Activated CD4-positive, alpha-beta memory T cell treated with anti-CD3 and anti-CD28 coated beads, Interleukin-2, amount 10 ng/mL, durations not matched to agents 7 days and 5 days (primary cell): ENCODE measurements around the gene MAGEB6. TPM values are rescaled to one million over a fixed set of nuclear protein-coding genes. Genes with fewer than 3 reads are reported as not detected.
"Not testable (repeated sequence)": the region's sequence is repeated elsewhere in the genome, so short reads cannot be mapped to it uniquely, and the experiment has no call there.

Experiments used
- CTCF ChIA-PET: fragments of 350-600 bp; sonication (Branson Sonifier 250); formaldehyde crosslinking; loops from one replicate; lab custom pipeline; 2021; ENCODE audit warnings: antibody characterized with exemption, inconsistent platforms; lab: Charles Lee
- POLR2A ChIA-PET: fragments of 350-600 bp; sonication (Branson Sonifier 250); formaldehyde crosslinking; loops from one replicate; lab custom pipeline; 2021; ENCODE audit warnings: antibody characterized with exemption; lab: Charles Lee
- DNase-seq: peaks from one replicate; pipeline ENCODE4 v3.0.0-alpha.2; 2020
- H3K27ac Mint-ChIP-seq: one replicate; pipeline ENCODE4 v1.8.0; 2021; ENCODE audit warnings: mild to moderate bottlenecking, mixed read lengths
- H3K27me3 Mint-ChIP-seq: one replicate; pipeline ENCODE4 v1.8.0; 2021; ENCODE audit warnings: mixed read lengths
- H3K36me3 Mint-ChIP-seq: one replicate; pipeline ENCODE4 v1.8.0; 2021; ENCODE audit warnings: low read depth, mixed read lengths
- H3K4me1 Mint-ChIP-seq: one replicate; pipeline ENCODE4 v1.8.0; 2021; ENCODE audit warnings: mixed read lengths
- H3K4me3 Mint-ChIP-seq: one replicate; pipeline ENCODE4 v1.8.0; 2021; ENCODE audit warnings: mild to moderate bottlenecking, mixed read lengths
- H3K9me3 Mint-ChIP-seq: one replicate; pipeline ENCODE4 v1.8.0; 2021; ENCODE audit warnings: mixed read lengths
- total RNA-seq, 2 experiments: library from RNA; stranded (reverse); gene quantifications; one replicate each; pipeline ENCODE4 v1.2.3, GENCODE V29; 2021

MAGEB6 gene, protein sequence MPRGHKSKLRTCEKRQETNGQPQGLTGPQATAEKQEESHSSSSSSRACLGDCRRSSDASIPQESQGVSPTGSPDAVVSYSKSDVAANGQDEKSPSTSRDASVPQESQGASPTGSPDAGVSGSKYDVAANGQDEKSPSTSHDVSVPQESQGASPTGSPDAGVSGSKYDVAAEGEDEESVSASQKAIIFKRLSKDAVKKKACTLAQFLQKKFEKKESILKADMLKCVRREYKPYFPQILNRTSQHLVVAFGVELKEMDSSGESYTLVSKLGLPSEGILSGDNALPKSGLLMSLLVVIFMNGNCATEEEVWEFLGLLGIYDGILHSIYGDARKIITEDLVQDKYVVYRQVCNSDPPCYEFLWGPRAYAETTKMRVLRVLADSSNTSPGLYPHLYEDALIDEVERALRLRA
- not detected for total RNA-seq

DNA sequence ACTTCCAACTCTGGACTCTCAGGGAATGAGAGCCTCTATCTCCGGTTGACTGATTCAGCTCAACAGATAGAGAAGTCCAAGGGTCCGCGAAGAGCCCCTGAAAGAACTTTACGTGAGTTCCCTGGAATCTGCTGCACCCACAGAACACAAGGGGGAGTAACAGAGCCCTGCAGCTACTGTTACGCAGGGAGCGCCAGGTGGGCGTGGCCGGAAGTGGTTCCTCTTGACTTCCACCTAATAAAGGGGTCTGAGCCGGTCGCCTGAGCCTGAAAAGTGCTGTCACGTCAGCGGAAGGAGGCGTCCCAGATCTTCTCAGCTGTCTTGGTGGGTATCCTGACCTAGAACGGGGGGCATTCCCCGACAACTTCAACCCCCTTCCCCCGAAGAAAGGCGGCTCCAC is at the start of gene MAGEB6:
Gene MAGEB6 (plus strand): TSS at position 237 of the 400 bp plus-strand sequence. CDS start 1,407 bp downstream, outside the sequence.
- Mint-ChIP-seq H3K4me1 (no peaks in the 10 kb centered on the region), H3K36me3 (no peaks in the 10 kb centered on the region), H3K27me3 (no peaks in the 10 kb centered on the region), H3K9me3 (peaks cover 2% of the 10 kb centered on the region), H3K27ac (no peak within 1 kb of the TSS), H3K4me3 (no peak within 1 kb of the TSS)
- DNase-seq, result no peak
- CTCF ChIA-PET, result no interaction called here
- POLR2A ChIA-PET, result no interaction called here

DNA sequence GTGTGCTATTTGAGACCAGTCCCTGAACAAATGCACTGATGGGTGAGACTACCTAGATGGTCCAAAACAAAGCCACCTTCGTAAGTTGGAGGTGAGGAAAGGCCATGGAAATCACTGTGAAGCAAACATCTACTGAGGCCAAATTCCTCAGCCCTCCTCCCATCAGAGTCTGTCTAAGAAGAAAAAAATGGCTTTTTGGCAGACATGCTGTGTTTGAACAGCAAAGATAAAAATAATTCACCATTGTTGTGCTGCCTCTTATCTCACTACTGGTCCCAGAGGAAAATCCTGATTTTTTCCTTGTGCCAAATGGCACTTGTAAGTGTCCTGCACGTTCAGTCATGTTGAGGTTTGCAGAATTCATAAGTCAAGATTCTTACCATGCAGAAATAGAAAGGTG is 46.2 kb upstream of the MAGEB6 start:
- no peaks in the 10 kb centered on the region for H3K27me3 Mint-ChIP-seq
- no peaks in the 10 kb centered on the region for H3K9me3 Mint-ChIP-seq
- H3K36me3 Mint-ChIP-seq, result no peaks in the 10 kb centered on the region
- H3K4me3 Mint-ChIP-seq, result no peak overlapping the region
- CTCF ChIA-PET, result no interaction called here
- H3K4me1 Mint-ChIP-seq, result no peaks in the 10 kb centered on the region
- POLR2A ChIA-PET, result no interaction called here
- H3K27ac Mint-ChIP-seq, result no peak overlapping the region
- DNase-seq, result no peak

DNA sequence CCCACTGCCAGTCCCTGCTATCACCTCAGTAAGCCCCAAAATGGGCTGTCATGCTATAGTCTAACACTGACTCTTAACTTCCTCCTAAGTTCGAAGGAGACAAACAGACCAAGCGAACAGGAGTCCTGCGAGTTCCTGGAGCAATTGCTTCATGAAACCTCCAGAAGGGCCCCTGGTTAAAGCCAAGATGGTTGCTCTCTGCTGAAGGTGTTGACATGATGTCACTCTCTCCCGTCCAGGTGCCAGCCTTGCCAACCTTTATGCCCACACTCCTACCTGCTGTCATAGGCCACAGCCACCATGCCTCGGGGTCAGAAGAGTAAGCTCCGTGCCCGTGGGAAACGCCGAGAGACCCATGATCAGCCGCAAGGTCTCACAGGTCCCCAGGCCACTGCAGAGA is 31.9 kb upstream of the MAGEB6 start, which contains the start of gene MAGEB6B:
Gene MAGEB6B (plus strand): TSS at position 301 of the 400 bp plus-strand sequence. CDS start 0 bp downstream, at position 301.
- Mint-ChIP-seq H3K9me3 (no peaks in the 10 kb centered on the region), H3K4me1 (no peaks in the 10 kb centered on the region), H3K36me3 (no peaks in the 10 kb centered on the region), H3K4me3 (no peak within 1 kb of the TSS), H3K27me3 (no peaks in the 10 kb centered on the region), H3K27ac (no peak within 1 kb of the TSS)
- POLR2A ChIA-PET, result no interaction called here
- CTCF ChIA-PET, result no interaction called here
- DNase-seq, result no peak

DNA sequence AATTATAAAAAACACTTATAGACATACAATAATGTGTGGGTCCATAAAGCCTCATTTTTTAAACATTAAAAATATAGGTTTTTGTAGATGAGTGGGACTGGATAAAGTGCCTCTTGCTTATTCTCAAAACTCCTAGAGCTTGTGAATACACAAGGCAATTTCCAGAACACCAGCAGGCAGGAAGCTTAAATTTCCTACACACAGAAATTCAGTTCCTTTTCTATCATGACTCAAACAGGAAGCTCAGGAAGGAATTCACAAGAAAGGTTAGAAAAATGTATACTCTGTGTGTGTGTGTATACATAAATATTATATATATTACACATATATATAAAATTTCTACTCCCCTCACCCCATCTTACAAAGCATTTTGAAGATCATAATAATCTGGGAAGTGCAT is 11.3 kb downstream of the MAGEB6 start:
- no peaks in the 10 kb centered on the region for H3K36me3 Mint-ChIP-seq
- H3K9me3 Mint-ChIP-seq, result peaks cover 2% of the 10 kb centered on the region
- ChIA-PET CTCF (no interaction called here), POLR2A (no interaction called here)
- DNase-seq, result no peak
- no peak overlapping the region for H3K4me3 Mint-ChIP-seq
- H3K4me1 Mint-ChIP-seq, result no peaks in the 10 kb centered on the region
- H3K27ac Mint-ChIP-seq, result no peak overlapping the region
- no peaks in the 10 kb centered on the region for H3K27me3 Mint-ChIP-seq

DNA sequence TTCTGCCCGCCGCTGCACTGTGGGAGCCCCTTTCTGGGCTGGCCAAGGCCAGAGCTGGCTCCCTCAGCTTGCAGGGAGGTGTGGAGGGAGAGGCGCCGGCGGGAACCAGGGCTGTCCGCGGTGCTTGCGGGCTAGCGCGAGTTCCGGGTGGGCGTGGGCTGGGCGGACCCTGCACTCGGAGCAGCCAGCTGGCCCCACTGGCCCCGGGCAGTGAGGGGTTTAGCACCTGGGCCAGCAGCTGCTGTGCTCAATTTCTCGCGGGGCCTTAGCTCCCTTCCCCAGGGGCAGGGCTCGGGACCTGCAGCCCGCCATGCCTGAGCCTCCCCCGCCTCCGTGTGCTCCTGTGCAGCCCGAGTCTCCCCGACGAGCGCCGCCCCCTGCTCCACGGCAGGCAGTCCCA is 12.5 kb downstream of the MAGEB6 start:
- H3K4me3 Mint-ChIP-seq, H3K9me3 Mint-ChIP-seq, H3K27ac Mint-ChIP-seq, H3K4me1 Mint-ChIP-seq, POLR2A ChIA-PET, H3K36me3 Mint-ChIP-seq, H3K27me3 Mint-ChIP-seq, CTCF ChIA-PET, DNase-seq: not testable (repeated sequence)

DNA sequence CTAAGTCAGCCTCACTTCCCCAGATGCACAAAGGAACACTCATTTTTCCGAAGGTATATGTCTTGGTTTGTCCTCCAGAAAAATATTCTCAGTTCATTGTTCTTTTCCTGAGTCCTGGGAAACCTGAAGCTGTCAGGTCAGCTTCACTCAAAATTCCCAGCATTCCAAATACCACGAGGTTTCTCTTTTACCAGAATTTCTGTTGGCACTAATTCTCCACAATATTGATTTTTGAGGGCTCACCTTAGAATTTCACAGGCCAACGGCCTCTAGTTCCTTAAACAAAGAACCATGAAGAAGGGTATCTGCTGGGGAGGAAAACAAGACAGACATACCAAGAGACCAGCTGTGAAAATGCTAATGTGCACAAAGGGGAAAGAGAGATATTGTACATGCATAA is 15.8 kb downstream of the MAGEB6 start:
- no peak for DNase-seq
- no peaks in the 10 kb centered on the region for H3K9me3 Mint-ChIP-seq
- no peak overlapping the region for H3K27ac Mint-ChIP-seq
- POLR2A ChIA-PET, result no interaction called here
- no peaks in the 10 kb centered on the region for H3K4me1 Mint-ChIP-seq
- no peaks in the 10 kb centered on the region for H3K27me3 Mint-ChIP-seq
- H3K36me3 Mint-ChIP-seq, result no peaks in the 10 kb centered on the region
- H3K4me3 Mint-ChIP-seq, result no peak overlapping the region
- CTCF ChIA-PET, result no interaction called here

DNA sequence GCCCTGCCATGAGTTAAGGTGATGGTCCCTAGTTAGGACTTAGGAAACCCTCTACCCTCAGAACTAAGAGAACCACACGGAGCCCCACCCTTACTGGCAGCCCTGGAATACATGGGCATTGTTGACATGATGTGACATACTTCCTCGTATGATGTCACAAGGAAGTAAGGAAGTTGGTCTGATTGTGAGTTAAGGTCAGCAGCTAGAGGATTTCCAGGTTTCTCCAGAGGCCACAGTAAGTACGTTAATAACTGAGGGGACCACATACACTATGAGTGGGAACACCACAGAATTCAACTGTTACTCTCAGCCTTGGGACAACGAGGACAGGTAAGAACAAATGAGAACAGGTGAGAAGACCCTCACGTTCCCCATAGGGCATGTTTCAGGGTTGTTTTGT is 23.6 kb downstream of the MAGEB6 start, which contains the start of gene MAGEB5:
Gene MAGEB5 (plus strand): TSS at position 301 of the 400 bp plus-strand sequence. CDS start 1,133 bp downstream, outside the sequence.
- DNase-seq, result no peak
- Mint-ChIP-seq H3K4me3 (no peak within 1 kb of the TSS), H3K9me3 (peaks cover 6% of the 10 kb centered on the region), H3K27me3 (no peaks in the 10 kb centered on the region), H3K4me1 (no peaks in the 10 kb centered on the region), H3K27ac (no peak within 1 kb of the TSS), H3K36me3 (no peaks in the 10 kb centered on the region)
- ChIA-PET CTCF (no interaction called here), POLR2A (no interaction called here)

DNA sequence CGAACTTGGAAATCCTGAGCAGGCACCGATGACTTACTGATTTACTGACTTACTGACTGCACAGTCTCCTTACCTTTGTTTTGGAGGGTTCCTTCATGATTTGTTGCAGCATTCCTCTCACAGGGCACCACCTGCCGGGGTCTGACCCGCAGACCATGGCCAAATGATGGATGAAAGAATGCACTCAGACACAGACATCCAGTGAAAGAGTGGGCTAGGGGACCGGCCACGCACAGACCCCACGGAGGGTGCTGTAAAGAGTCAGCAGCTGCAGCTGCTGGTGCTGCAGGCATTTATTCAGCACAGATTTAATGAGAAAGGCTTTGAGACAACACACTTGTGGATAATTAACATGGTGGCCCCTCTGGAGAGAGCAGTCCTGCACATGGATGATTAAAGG is 27.1 kb downstream of the MAGEB6 start:
- ChIA-PET POLR2A (no interaction called here), CTCF (no interaction called here)
- Mint-ChIP-seq H3K27ac (no peak overlapping the region), H3K27me3 (no peaks in the 10 kb centered on the region), H3K36me3 (no peaks in the 10 kb centered on the region), H3K9me3 (peaks cover 4% of the 10 kb centered on the region), H3K4me3 (no peak overlapping the region), H3K4me1 (no peaks in the 10 kb centered on the region)
- no peak for DNase-seq

DNA sequence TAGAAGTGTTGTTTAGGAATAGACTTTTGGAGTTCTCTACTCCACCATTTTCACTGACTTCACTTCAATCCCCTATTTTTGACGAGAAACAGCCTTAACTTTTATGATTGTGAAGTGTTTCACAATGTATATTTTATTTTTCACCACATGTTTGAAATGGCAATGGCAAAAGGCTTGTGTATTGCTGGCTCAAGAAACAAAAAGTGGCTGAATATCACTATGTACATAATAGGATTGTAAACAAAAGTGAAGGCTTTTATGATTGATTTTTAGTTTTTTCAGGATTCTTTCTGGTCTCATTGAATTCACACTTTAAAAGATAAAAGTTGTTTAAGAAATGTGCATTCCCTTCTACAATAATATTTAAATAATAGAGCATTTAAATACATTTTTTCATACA is 41.9 kb downstream of the MAGEB6 start:
- no peaks in the 10 kb centered on the region for H3K27me3 Mint-ChIP-seq
- H3K36me3 Mint-ChIP-seq, result no peaks in the 10 kb centered on the region
- H3K4me1 Mint-ChIP-seq, result no peaks in the 10 kb centered on the region
- peaks cover 6% of the 10 kb centered on the region for H3K9me3 Mint-ChIP-seq
- H3K4me3 Mint-ChIP-seq, result no peak overlapping the region
- ChIA-PET POLR2A (no interaction called here), CTCF (no interaction called here)
- no peak overlapping the region for H3K27ac Mint-ChIP-seq
- no peak for DNase-seq

Other genes with a start within 250 kb of the MAGEB6 start
- not detected for gene MAGEB18, start 54.1 kb upstream of the MAGEB6 start, total RNA-seq
- gene MAGEB6B, start 31.8 kb upstream of the MAGEB6 start, total RNA-seq, result not detected
- not detected for gene MAGEB5, start 23.7 kb downstream of the MAGEB6 start, total RNA-seq